HepG2 (cell line): ENCODE data around the gene TNP2. TPM values are rescaled to one million over a fixed set of nuclear protein-coding genes. Genes with fewer than 3 reads are reported as not detected.

ENCODE experiments used
- ATAC-seq: fragments of 200-7000 bp; cut with Tn5 transposase; 3 replicates; pipeline ENCODE4 v1.9.1; 2020; ENCODE audit warnings: mild to moderate bottlenecking, moderate library complexity
- BruUV-seq: library from RNA; stranded (reverse); fragments of 400-500 nt; replicated peaks from 2 replicates; lab custom pipeline; 2021; lab: Mats Ljungman, UMichigan
- CTCF ChIA-PET: fragments of 300-600 bp; formaldehyde crosslinking; extraction: SDS; loops from one replicate; lab custom pipeline; 2021; ENCODE audit warnings: low total read pairs, inconsistent platforms, low intra/inter-chr PET ratio; lab: Yijun Ruan, JAX
- POLR2A ChIA-PET: fragments of 350-600 bp; sonication (Branson Sonifier 250); formaldehyde crosslinking; loops from one replicate; lab custom pipeline; 2020; ENCODE audit warnings: antibody characterized with exemption, inconsistent platforms; lab: Yijun Ruan, JAX
- DNase-seq: peaks from one replicate; pipeline ENCODE4 v3.0.0-alpha.2; 2015; ENCODE audit warnings: low spot score
- FAIRE-seq: peaks from 3 replicates; lab custom pipeline; 2011; peaks lifted over from hg19 to GRCh38; lab: Jason Lieb, UNC
- H2AFZ ChIP-seq: one replicate; pipeline ENCODE4 v1.6.1; 2011; ENCODE audit warnings: low read length, inconsistent platforms
- H3K27ac ChIP-seq: fragments of 300-600 bp; 3 replicates; pipeline ENCODE4 v1.8.0; 2011; ENCODE audit warnings: mixed run types, mild to moderate bottlenecking, mixed read lengths, low read length, inconsistent platforms; ENCODE audit not compliant: insufficient read depth; ENCODE audit errors: extremely low read length
- H3K27me3 ChIP-seq, 2 experiments: fragments of 200-600 bp in 1 of 2; 2 replicates in 1 of 2; 3 replicates in 1 of 2; pipeline versions ENCODE4 v1.6.0 to v1.8.0; 2011; ENCODE audit warnings: low read length in 2 of 2, mild to moderate bottlenecking in 2 of 2, moderate library complexity in 2 of 2, inconsistent platforms in 1 of 2; ENCODE audit not compliant: insufficient read depth in 2 of 2, control insufficient read depth in 1 of 2
- H3K36me3 ChIP-seq, 2 experiments: fragments of 200-600 bp in 1 of 2; replicated peaks in 1 of 2; 2 replicates in 1 of 2; 3 replicates in 1 of 2; pipeline versions ENCODE4 v1.5.1 to v1.8.0; 2011; ENCODE audit warnings: low read length in 2 of 2, inconsistent platforms in 1 of 2; ENCODE audit not compliant: insufficient read depth in 2 of 2, control insufficient read depth in 1 of 2
- H3K4me1 ChIP-seq: 2 replicates; pipeline ENCODE4 v1.5.1; 2012; ENCODE audit warnings: low read length, inconsistent platforms; ENCODE audit not compliant: insufficient read depth
- H3K4me2 ChIP-seq: 2 replicates; pipeline ENCODE4 v1.6.0; 2011; ENCODE audit warnings: low read depth, low read length, inconsistent platforms
- H3K4me3 ChIP-seq, 3 experiments: fragments of 200-600 bp in 1 of 3; sonication (generic), shearing (Covaris generic) in 1 of 3; replicated peaks in 1 of 3; 2 replicates each; pipeline ENCODE4 v1.5.1; 2011 to 2016; ENCODE audit warnings: low read length in 3 of 3, inconsistent platforms in 2 of 3, low read depth in 2 of 3, mild to moderate bottlenecking in 2 of 3, control low read depth in 1 of 3, mixed read lengths in 1 of 3; ENCODE audit not compliant: insufficient read depth in 1 of 3
- H3K79me2 ChIP-seq: one replicate; pipeline ENCODE4 v1.6.1; 2011; ENCODE audit warnings: low read length, inconsistent platforms; ENCODE audit not compliant: insufficient read depth
- H3K9ac ChIP-seq: 2 replicates; pipeline ENCODE4 v1.6.0; 2011; ENCODE audit warnings: mild to moderate bottlenecking, low read depth, low read length, inconsistent platforms; ENCODE audit not compliant: insufficient read depth
- H3K9me3 ChIP-seq: 2 replicates; pipeline ENCODE4 v1.5.1; 2012; ENCODE audit warnings: mild to moderate bottlenecking, low read length
- H4K20me1 ChIP-seq: 2 replicates; pipeline ENCODE4 v1.6.0; 2011; ENCODE audit warnings: inconsistent platforms, mild to moderate bottlenecking, low read length, moderate library complexity; ENCODE audit not compliant: insufficient read depth
- ARHGAP35 ChIP-seq: sonication (generic); formaldehyde crosslinking; IDR thresholded peaks from 2 replicates; pipeline ENCODE4 v1.9.0; 2022; ENCODE audit warnings: mild to moderate bottlenecking, inconsistent platforms, moderate library complexity, missing genetic modification reagents, borderline replicate concordance
- FOXA1 ChIP-seq, 2 experiments: fragments of 450-650 bp in 1 of 2; sonication (generic) in 1 of 2; formaldehyde crosslinking in 1 of 2; IDR thresholded peaks; 2 replicates each; pipeline versions ENCODE4 v1.4.0 to v1.6.1; 2016 to 2020; ENCODE audit warnings: missing genetic modification reagents in 1 of 2
- FOXC1 ChIP-seq: sonication (generic); formaldehyde crosslinking; IDR thresholded peaks from 2 replicates; pipeline ENCODE4 v1.8.0; 2022; ENCODE audit warnings: mild to moderate bottlenecking, missing genetic modification reagents, borderline replicate concordance
- HOXD1 ChIP-seq: sonication (generic); formaldehyde crosslinking; IDR thresholded peaks from 2 replicates; pipeline ENCODE4 v1.5.0; 2020; ENCODE audit warnings: missing genetic modification reagents
- IRF2 ChIP-seq: IDR thresholded peaks from 2 replicates; pipeline ENCODE4 v1.6.1; 2018; ENCODE audit warnings: missing genetic modification reagents, missing compliant biosample characterization
- KLF11 ChIP-seq: IDR thresholded peaks from 2 replicates; pipeline ENCODE4 v1.6.1; 2016; ENCODE audit warnings: missing compliant biosample characterization
- MAZ ChIP-seq, 2 experiments: sonication (generic) in 1 of 2; formaldehyde crosslinking in 1 of 2; IDR thresholded peaks; 2 replicates each; pipeline versions ENCODE4 v1.5.0 to v1.6.1; 2012 to 2020; ENCODE audit warnings: low read depth in 2 of 2, mild to moderate bottlenecking in 2 of 2, borderline replicate concordance in 1 of 2, improper control_type of control experiment in 1 of 2, low read length in 1 of 2, missing genetic modification reagents in 1 of 2, moderate library complexity in 1 of 2
- MYPOP ChIP-seq: sonication (generic); formaldehyde crosslinking; IDR thresholded peaks from 2 replicates; pipeline ENCODE4 v1.8.1; 2023; ENCODE audit warnings: mild to moderate bottlenecking, moderate library complexity, missing genetic modification reagents
- SNAI1 ChIP-seq: sonication (generic); formaldehyde crosslinking; IDR thresholded peaks from 2 replicates; pipeline ENCODE4 v1.5.0; 2020; ENCODE audit warnings: mild to moderate bottlenecking, missing genetic modification reagents, borderline replicate concordance
- YY1 ChIP-seq: IDR thresholded peaks from 2 replicates; pipeline ENCODE4 v1.6.1; 2011; ENCODE audit warnings: low read length, low read depth, moderate library complexity, mild to moderate bottlenecking; ENCODE audit not compliant: insufficient read depth, insufficient replicate concordance
- ZBTB7A ChIP-seq: sonication (generic); formaldehyde crosslinking; IDR thresholded peaks from 2 replicates; pipeline ENCODE4 v1.8.0; 2022; ENCODE audit warnings: mild to moderate bottlenecking, missing genetic modification reagents
- ZNF160 ChIP-seq: sonication (generic); formaldehyde crosslinking; IDR thresholded peaks from 2 replicates; pipeline ENCODE4 v1.8.0; 2022; ENCODE audit warnings: mild to moderate bottlenecking, inconsistent platforms, missing genetic modification reagents
- ZNF225 ChIP-seq: sonication (generic); formaldehyde crosslinking; IDR thresholded peaks from 2 replicates; pipeline ENCODE4 v1.4.0; 2020; ENCODE audit warnings: mild to moderate bottlenecking, missing genetic modification reagents
- ZNF839 ChIP-seq: sonication (generic); formaldehyde crosslinking; IDR thresholded peaks from 2 replicates; pipeline ENCODE4 v1.4.0; 2020; ENCODE audit warnings: missing genetic modification reagents, mild to moderate bottlenecking, borderline replicate concordance
- WGBS: methylation state at CpG from one replicate; pipeline ENCODE4 v1.1.6; 2017; ENCODE audit warnings: low lambda C conversion rate; 5-methylcytosine and 5-hydroxymethylcytosine counted together
- in situ Hi-C: cut with HindIII; loops from 2 replicates; pipeline ENCODE4 v1.10.0; 2017; ENCODE audit warnings: low pct_unique_long_range_greater_than_20kb; ENCODE audit not compliant: extremely low pct_ligation_motif_present
- intact Hi-C: fragments of 100-400 bp; cut with micrococcal nuclease; formaldehyde crosslinking; loops from one replicate; pipeline ENCODE4 v1.10.0; 2022; ENCODE audit not compliant: unreplicated experiment
- polyA plus RNA-seq, 8 experiments: library from polyadenylated mRNA; depleted of rRNA in 3 of 8; stranded (reverse) in 7 of 8; unstranded in 1 of 8; fragments of >200 nt; fragmentation: Illumina TruSeq in 4 of 8; extraction: Trizol in 4 of 8; gene quantifications; 2 replicates each; pipeline versions ENCODE4 v1.2.1 to v1.2.3, GENCODE V29; 2011 to 2016; ENCODE audit warnings: low read depth in 4 of 8, missing spikeins in 1 of 8, mixed read lengths in 1 of 8; ENCODE audit not compliant: insufficient read depth in 1 of 8
- total RNA-seq, 5 experiments: library from RNA; depleted of rRNA; stranded (reverse); fragments of >200 nt; fragmentation: Illumina TruSeq; extraction: Trizol; gene quantifications; 2 replicates each; pipeline ENCODE4 v1.2.3, GENCODE V29; 2016; ENCODE audit warnings: low read depth in 1 of 5
- TF ChIP-seq, protein P1 (sequence below): sonication (generic); formaldehyde crosslinking; IDR thresholded peaks from 2 replicates; pipeline ENCODE4 v1.9.0; 2021; ENCODE audit warnings: mild to moderate bottlenecking, missing genetic modification reagents

TNP2 gene
- total and polyA plus RNA-seq, 2 of the 13 experiments (the other 11 are each of a cell fraction or from before 2014, with no cell fraction given), result not detected

- BruUV-seq, result no TSS peak
- H2AFZ ChIP-seq, result no peak overlapping the region
- intact Hi-C loops (loop anchor here (2.0 to 5.0 kb wide), 4 partner anchors 17 to 190 kb away; partner anchors contain the start of genes PRM1 and SOCS1), in situ Hi-C loops (no loop called here)
- H3K27me3 ChIP-seq, result no peaks in the 10 kb centered on the region
- CTCF ChIA-PET, result interaction anchor here (0.9 kb wide), 1 partner anchor 59 kb away, joined by 3 read pairs; no protein-coding TSS in a partner anchor
- peak; percentile 71 for ATAC-seq
- 16% methylated on average over 13 of the region's 19 CpGs for WGBS
- H3K27ac ChIP-seq, result peak overlapping the region; percentile 68
- peak overlapping the region; percentile 80 for H3K4me2 ChIP-seq
- peaks cover 97% of the 10 kb centered on the region for H3K4me1 ChIP-seq
- H3K79me2 ChIP-seq, result no peaks in the 10 kb centered on the region
- no peaks in the 10 kb centered on the region for H3K36me3 ChIP-seq
- H3K4me3 ChIP-seq, result peak overlapping the region; percentile 15 to 67 (median 41)
- peak overlapping the region; percentile 48 for H3K9ac ChIP-seq
- H4K20me1 ChIP-seq, result no peaks in the 10 kb centered on the region
- no peaks in the 10 kb centered on the region for H3K9me3 ChIP-seq
- peak; percentile 28 for FAIRE-seq
- POLR2A ChIA-PET, result interaction anchor here (0.6 to 6.2 kb wide), 24 partner anchors 8 to 163 kb away, joined by 3 to 167 read pairs (median 6); partner anchors contain the start of genes PRM1, PRM2, PRM3 and SOCS1
- peak; percentile 67 for DNase-seq
- peak; percentile 60; the same call in 1 of the 2 replicates for TF ChIP-seq ZNF160 (CRISPR knock-in tag)
- TF ChIP-seq, protein P1, sequence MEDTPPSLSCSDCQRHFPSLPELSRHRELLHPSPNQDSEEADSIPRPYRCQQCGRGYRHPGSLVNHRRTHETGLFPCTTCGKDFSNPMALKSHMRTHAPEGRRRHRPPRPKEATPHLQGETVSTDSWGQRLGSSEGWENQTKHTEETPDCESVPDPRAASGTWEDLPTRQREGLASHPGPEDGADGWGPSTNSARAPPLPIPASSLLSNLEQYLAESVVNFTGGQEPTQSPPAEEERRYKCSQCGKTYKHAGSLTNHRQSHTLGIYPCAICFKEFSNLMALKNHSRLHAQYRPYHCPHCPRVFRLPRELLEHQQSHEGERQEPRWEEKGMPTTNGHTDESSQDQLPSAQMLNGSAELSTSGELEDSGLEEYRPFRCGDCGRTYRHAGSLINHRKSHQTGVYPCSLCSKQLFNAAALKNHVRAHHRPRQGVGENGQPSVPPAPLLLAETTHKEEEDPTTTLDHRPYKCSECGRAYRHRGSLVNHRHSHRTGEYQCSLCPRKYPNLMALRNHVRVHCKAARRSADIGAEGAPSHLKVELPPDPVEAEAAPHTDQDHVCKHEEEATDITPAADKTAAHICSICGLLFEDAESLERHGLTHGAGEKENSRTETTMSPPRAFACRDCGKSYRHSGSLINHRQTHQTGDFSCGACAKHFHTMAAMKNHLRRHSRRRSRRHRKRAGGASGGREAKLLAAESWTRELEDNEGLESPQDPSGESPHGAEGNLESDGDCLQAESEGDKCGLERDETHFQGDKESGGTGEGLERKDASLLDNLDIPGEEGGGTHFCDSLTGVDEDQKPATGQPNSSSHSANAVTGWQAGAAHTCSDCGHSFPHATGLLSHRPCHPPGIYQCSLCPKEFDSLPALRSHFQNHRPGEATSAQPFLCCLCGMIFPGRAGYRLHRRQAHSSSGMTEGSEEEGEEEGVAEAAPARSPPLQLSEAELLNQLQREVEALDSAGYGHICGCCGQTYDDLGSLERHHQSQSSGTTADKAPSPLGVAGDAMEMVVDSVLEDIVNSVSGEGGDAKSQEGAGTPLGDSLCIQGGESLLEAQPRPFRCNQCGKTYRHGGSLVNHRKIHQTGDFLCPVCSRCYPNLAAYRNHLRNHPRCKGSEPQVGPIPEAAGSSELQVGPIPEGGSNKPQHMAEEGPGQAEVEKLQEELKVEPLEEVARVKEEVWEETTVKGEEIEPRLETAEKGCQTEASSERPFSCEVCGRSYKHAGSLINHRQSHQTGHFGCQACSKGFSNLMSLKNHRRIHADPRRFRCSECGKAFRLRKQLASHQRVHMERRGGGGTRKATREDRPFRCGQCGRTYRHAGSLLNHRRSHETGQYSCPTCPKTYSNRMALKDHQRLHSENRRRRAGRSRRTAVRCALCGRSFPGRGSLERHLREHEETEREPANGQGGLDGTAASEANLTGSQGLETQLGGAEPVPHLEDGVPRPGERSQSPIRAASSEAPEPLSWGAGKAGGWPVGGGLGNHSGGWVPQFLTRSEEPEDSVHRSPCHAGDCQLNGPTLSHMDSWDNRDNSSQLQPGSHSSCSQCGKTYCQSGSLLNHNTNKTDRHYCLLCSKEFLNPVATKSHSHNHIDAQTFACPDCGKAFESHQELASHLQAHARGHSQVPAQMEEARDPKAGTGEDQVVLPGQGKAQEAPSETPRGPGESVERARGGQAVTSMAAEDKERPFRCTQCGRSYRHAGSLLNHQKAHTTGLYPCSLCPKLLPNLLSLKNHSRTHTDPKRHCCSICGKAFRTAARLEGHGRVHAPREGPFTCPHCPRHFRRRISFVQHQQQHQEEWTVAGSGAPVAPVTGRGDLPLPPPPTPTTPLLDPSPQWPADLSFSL, result peak; percentile 65; the same call in 1 of the 2 replicates
- TF ChIP-seq MAZ (IDR thresholded peaks at IDR 0.05; ENCODE audit: borderline replicate concordance, low read depth, low read length), result no peak
- TF ChIP-seq MAZ (CRISPR knock-in tag; IDR thresholded peaks at IDR 0.05; ENCODE audit: low read depth), result peak; percentile 84
- peak; percentile 90; the same call in 1 of the 2 replicates for TF ChIP-seq ZNF225 (CRISPR knock-in tag)
- peak; percentile 90; the same call in 1 of the 2 replicates for TF ChIP-seq ZBTB7A (CRISPR knock-in tag)
- 0 out of 2 replicates have a peak, but pooled peaks have one; percentile 33 for TF ChIP-seq SNAI1 (CRISPR knock-in tag)
- TF ChIP-seq ZNF839, result no peak
- no peak for TF ChIP-seq FOXA1 (IDR thresholded peaks at IDR 0.05)
- no peak for TF ChIP-seq FOXA1 (CRISPR knock-in tag; IDR thresholded peaks at IDR 0.05)
- TF ChIP-seq KLF11 (CRISPR knock-in tag), result peak; percentile 56; the same call in 1 of the 2 replicates
- peak; percentile 31 for TF ChIP-seq YY1
- 0 out of 2 replicates have a peak, but pooled peaks have one; percentile 46 for TF ChIP-seq HOXD1 (CRISPR knock-in tag)
- peak; percentile 66 for TF ChIP-seq FOXC1 (CRISPR knock-in tag)
- TF ChIP-seq MYPOP (CRISPR knock-in tag), result peak; percentile 13; the same call in 1 of the 2 replicates
- TF ChIP-seq IRF2 (CRISPR knock-in tag), result peak; percentile 84
- peak; percentile 92 for TF ChIP-seq ARHGAP35 (CRISPR knock-in tag)
Measured at GRCh38 chr16:11297492-11298142, 28.5 kb upstream of the TNP2 start.
